ENCODE data around the gene KLHL13. TPM values are rescaled to one million over a fixed set of nuclear protein-coding genes. Genes with fewer than 3 reads are reported as not detected.

The KLHL13 gene
- total RNA-seq, 1 experiment from 2014 or later, result 0.64 TPM

DNA sequence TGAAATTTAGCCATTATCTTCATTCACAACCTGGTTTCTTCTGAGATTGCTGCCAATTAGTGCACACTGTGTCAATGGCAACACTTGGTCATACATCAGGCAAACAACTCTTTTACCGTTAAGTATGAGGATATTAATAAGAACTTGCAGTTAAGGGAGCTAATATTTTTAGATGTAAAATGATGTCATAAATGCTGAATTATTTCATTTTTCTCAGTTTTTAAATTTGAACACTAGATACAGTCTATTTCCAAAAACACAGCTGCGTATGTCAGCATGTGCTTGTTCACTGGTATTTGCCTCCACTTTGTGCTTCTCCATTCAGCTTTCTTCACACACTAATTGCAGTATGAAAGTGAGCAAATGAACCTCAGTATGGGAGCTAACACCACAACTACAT, 1.6 kb downstream of the KLHL13 start:
- intact Hi-C loops (cut with micrococcal nuclease; ENCODE audit: unreplicated experiment), result loop anchor here (10.0 kb wide), 2 partner anchors 110 to 120 kb away; no protein-coding TSS in a partner anchor
- CTCF ChIA-PET, result no interaction called here
- peaks cover 28% of the 10 kb centered on the region for H3K27me3 Mint-ChIP-seq (ENCODE audit: unreplicated experiment)
- peaks cover 5% of the 10 kb centered on the region for H3K36me3 Mint-ChIP-seq (ENCODE audit: insufficient read depth, unreplicated experiment)
- no peaks in the 10 kb centered on the region for H3K9me3 Mint-ChIP-seq (ENCODE audit: low read depth, unreplicated experiment)
- DNase-seq, result no peak
- no TSS peak for BruUV-seq (replicated peaks)
- H3K27ac Mint-ChIP-seq (ENCODE audit: unreplicated experiment), result no peak overlapping the region
- H3K4me1 Mint-ChIP-seq (ENCODE audit: low read depth, unreplicated experiment), result no peaks in the 10 kb centered on the region
- H3K4me3 Mint-ChIP-seq (ENCODE audit: low read depth, unreplicated experiment), result no peak overlapping the region
- TF ChIP-seq, protein P1, sequence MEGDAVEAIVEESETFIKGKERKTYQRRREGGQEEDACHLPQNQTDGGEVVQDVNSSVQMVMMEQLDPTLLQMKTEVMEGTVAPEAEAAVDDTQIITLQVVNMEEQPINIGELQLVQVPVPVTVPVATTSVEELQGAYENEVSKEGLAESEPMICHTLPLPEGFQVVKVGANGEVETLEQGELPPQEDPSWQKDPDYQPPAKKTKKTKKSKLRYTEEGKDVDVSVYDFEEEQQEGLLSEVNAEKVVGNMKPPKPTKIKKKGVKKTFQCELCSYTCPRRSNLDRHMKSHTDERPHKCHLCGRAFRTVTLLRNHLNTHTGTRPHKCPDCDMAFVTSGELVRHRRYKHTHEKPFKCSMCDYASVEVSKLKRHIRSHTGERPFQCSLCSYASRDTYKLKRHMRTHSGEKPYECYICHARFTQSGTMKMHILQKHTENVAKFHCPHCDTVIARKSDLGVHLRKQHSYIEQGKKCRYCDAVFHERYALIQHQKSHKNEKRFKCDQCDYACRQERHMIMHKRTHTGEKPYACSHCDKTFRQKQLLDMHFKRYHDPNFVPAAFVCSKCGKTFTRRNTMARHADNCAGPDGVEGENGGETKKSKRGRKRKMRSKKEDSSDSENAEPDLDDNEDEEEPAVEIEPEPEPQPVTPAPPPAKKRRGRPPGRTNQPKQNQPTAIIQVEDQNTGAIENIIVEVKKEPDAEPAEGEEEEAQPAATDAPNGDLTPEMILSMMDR (IDR thresholded peaks at IDR 0.05; ENCODE audit: unreplicated experiment), result no peak

DNA sequence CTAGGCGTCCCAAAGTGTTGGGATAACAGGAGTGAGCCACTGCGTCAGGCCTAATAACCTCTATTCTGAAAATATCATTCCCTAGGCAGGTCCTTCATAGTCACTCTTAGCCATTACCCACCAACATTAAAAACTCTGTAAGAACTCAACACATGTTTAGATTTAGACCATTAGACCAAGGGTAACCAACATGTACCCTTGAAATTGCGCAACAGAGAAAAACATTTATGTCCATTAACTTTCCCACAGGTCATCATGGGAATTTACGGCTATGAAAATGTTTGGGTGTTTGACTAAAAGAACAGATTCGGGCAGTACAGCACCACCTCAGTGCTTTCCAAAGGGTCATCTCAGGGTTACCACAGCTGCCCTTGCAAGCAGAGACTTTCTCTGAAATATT, 7.5 kb downstream of the KLHL13 start:
- Mint-ChIP-seq H3K4me1 (ENCODE audit: low read depth, unreplicated experiment) (no peaks in the 10 kb centered on the region), H3K9me3 (ENCODE audit: low read depth, unreplicated experiment) (no peaks in the 10 kb centered on the region), H3K27ac (ENCODE audit: unreplicated experiment) (no peak overlapping the region), H3K4me3 (ENCODE audit: low read depth, unreplicated experiment) (no peak overlapping the region), H3K27me3 (ENCODE audit: unreplicated experiment) (no peaks in the 10 kb centered on the region), H3K36me3 (ENCODE audit: insufficient read depth, unreplicated experiment) (no peaks in the 10 kb centered on the region)
- intact Hi-C loops (cut with micrococcal nuclease; ENCODE audit: unreplicated experiment), result no loop called here
- BruUV-seq (replicated peaks), result no TSS peak
- no peak for DNase-seq
- TF ChIP-seq, protein P1 (IDR thresholded peaks at IDR 0.05; ENCODE audit: unreplicated experiment), result no peak
- CTCF ChIA-PET, result no interaction called here

DNA sequence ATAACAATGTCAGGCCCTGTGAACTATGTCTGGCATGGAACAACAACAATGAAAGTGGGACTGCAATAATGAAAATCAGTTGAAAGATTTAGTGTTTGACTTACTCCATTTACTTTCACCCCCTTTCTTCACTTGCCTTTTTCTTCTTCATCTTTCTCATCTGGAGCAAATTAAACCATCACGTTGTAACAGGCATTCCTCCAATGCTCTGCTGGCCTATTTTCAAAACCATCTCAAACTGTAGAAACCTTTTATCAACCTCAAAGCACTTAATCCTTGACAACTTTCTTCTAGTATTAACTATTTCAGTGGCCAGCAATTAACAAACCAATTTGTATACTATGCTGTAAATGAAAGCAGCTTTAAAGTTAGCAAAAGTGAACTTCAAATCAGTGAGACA, 8.3 kb downstream of the KLHL13 start:
- Mint-ChIP-seq H3K4me3 (ENCODE audit: low read depth, unreplicated experiment) (no peak overlapping the region), H3K27ac (ENCODE audit: unreplicated experiment) (no peak overlapping the region), H3K4me1 (ENCODE audit: low read depth, unreplicated experiment) (no peaks in the 10 kb centered on the region), H3K9me3 (ENCODE audit: low read depth, unreplicated experiment) (no peaks in the 10 kb centered on the region), H3K27me3 (ENCODE audit: unreplicated experiment) (no peaks in the 10 kb centered on the region), H3K36me3 (ENCODE audit: insufficient read depth, unreplicated experiment) (no peaks in the 10 kb centered on the region)
- BruUV-seq (replicated peaks), result no TSS peak
- no peak for DNase-seq
- intact Hi-C loops (cut with micrococcal nuclease; ENCODE audit: unreplicated experiment), result no loop called here
- TF ChIP-seq, protein P1 (IDR thresholded peaks at IDR 0.05; ENCODE audit: unreplicated experiment), result no peak
- CTCF ChIA-PET, result no interaction called here

DNA sequence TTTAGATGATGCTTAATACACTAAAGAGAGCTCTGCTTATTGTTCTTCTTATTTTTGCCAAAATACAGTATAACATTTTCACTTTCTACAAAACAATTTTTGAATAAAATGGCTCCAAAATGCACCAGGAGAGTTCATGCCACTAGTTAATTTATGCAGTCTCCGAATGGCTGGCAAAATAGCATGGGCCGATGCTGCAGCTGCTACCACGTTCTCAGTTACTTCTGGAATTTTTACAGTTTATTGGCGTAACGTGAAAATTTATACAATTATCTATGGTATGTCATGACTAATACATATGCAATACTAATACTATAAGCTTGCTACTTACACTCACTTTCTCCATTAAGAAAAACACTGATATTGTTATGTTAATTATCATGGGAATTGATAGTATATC, 16.5 kb downstream of the KLHL13 start:
- BruUV-seq (replicated peaks), result no TSS peak
- Mint-ChIP-seq H3K27ac (ENCODE audit: unreplicated experiment) (no peak overlapping the region), H3K4me1 (ENCODE audit: low read depth, unreplicated experiment) (no peaks in the 10 kb centered on the region), H3K9me3 (ENCODE audit: low read depth, unreplicated experiment) (peaks cover 2% of the 10 kb centered on the region), H3K36me3 (ENCODE audit: insufficient read depth, unreplicated experiment) (no peaks in the 10 kb centered on the region), H3K4me3 (ENCODE audit: low read depth, unreplicated experiment) (no peak overlapping the region), H3K27me3 (ENCODE audit: unreplicated experiment) (no peaks in the 10 kb centered on the region)
- intact Hi-C loops (cut with micrococcal nuclease; ENCODE audit: unreplicated experiment), result no loop called here
- CTCF ChIA-PET, result no interaction called here
- DNase-seq, result no peak
- TF ChIP-seq, protein P1 (IDR thresholded peaks at IDR 0.05; ENCODE audit: unreplicated experiment), result no peak
